GM19324 (cell line): ENCODE measurements around the gene EFCAB6.

Experiments used
- ATAC-seq: cut with Tn5 transposase; IDR thresholded peaks from one replicate; pipeline ENCODE4 v1.9.1; 2021; ENCODE audit warnings: mild to moderate bottlenecking, moderate library complexity; ENCODE audit not compliant: unreplicated experiment, low FRiP score

Gene EFCAB6

GRCh38 chr22:43818981-43819380 lies 6.9 kb upstream of the EFCAB6 start:
- no peak for ATAC-seq

DNA sequence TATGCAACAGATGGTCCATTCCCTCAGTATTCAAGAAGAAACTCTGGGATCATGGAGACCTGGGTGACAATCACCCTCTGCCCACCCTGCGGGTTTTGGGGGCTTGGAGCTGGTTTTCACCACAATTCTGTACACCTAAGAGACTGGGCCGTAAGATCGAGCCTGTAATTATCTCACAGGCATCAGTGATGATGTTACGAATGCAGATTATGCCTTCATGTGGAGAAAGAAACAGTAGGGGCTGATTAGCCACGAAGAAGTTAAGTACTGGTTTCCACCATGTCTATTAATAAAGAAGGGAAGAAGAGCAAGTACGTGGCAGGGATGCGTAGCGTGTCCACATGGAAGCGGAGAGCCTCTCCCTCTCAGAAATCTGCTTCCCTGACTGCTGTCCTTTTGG lies 5.3 kb upstream of the EFCAB6 start:
- ATAC-seq, result no peak

GRCh38 chr22:43814264-43814663 lies 2.2 kb upstream of the EFCAB6 start:
- ATAC-seq, result no peak

DNA sequence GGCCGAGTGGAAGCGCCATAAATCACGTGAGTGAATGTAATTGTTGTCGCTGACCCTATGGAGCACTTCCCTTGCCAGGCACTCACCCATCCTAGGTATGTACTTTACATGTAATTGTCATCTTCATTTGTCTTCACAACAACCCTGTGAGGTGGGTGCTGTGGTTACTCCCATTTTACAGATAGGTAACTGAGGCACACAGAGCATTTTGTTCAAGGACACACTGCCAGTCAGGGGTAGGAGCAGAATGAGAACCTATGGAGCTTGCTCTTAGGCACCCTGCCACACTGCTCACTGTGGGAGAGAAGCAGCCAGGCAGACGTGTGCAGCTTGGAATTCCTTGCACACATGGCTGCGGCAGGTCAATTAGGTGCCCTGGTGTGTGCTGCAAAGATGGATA lies 785 bp upstream of the EFCAB6 start:
- no peak for ATAC-seq

- peak; percentile 5 for ATAC-seq
Measured at GRCh38 chr22:43811777-43812148, 342 bp downstream of the EFCAB6 start.

GRCh38 chr22:43802897-43803495 lies 9.1 kb downstream of the EFCAB6 start:
- ATAC-seq, result no peak

DNA sequence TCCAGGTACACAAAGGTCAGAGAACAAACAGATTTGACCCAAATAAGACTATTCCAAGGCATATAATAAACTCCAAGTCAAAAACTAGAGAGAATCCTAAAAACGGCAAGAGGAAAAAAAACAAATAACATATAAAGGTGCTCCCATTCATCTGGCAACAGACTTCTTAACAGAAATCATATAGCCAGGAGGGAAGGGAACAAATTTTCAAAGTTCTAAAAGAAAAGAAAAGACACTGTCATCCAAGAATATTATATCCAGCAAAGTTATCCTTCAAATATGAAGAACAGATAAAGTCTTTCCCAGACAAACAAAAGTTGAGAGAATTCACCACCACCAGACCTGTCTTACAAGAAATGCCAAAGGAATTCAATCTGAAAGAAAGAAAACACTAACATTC lies 11.1 kb downstream of the EFCAB6 start:
- ATAC-seq, result no peak

DNA sequence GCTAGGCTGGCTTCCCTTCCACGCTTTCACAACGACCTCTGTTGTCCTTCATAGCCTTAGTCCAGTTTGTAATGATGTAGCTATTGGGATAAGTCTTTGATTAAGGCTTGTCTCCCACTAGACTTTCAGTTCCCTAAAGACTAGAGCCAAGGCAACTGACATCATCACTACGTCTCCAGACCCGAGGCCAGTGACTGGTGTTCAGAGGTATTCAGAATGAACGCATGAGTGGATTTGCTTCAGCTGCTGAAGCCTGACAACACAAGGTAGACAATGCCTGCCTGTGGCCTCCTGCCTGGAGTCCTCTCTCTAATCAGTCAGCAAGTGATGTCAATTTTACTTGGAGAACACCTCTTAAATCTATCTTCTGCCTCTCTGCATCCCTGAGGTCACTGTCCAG lies 13.6 kb downstream of the EFCAB6 start:
- ATAC-seq, result no peak

GRCh38 chr22:43796567-43796966 lies 15.5 kb downstream of the EFCAB6 start:
- ATAC-seq, result no peak

- no peak for ATAC-seq
Measured at GRCh38 chr22:43795320-43795719, 16.8 kb downstream of the EFCAB6 start.

DNA sequence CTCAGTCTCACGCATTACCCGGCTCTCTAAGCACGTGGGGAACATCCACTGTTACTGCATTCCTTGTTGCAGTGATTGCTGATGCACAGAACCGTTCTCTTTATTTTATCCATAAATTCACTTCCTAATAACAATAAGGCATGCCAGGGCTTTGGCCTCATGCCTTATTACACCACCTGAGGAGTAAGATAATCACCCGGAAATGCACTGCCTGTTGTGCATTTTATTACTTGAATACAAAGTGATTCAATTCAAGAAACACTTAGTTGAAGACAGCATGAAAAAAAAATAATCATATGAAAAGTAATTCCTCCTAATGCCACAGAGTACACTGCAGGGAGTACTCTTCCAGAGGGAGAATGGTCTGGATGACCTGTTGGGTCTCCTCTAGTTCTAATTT lies 19.2 kb downstream of the EFCAB6 start:
- no peak for ATAC-seq

DNA sequence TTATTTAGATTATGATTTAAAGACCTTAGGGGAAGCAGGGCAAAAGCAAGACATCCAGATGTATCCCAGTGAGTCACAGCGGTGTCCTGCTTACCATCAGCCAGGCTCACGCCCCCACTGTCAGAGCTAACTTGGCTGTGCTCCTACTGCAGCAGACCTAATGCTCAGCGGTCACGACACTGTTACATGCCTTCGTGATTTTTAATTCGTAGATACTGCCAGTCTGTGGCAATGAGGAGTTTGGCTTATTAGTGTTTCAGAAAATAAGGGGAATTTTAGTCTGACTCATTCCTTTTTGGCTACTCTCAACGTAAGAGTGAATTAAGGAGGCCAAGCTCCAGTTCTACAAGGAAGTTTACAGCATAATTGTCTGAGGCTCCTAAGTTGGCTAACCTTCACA lies 22.7 kb downstream of the EFCAB6 start:
- ATAC-seq, result no peak

GRCh38 chr22:43783777-43784176 lies 28.3 kb downstream of the EFCAB6 start:
- no peak for ATAC-seq

DNA sequence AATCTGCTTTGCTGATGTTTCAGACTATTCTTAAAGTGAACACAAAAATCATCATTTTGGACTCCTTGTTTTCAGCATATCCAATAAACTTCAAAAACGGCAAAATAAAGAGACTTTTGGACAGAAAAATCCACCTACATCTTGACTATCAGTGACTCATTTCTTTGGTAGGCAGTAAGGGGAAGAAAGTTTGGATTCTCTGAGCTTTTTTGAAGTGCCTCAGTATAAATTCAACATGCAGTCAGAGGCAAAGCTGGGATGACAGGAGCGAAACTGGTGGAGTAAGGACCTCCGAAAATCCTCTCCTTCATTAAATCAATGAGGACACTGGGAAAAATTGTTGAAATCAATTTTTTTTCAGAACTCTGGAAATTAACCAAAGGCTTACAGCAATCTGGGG lies 29.7 kb downstream of the EFCAB6 start:
- no peak for ATAC-seq

DNA sequence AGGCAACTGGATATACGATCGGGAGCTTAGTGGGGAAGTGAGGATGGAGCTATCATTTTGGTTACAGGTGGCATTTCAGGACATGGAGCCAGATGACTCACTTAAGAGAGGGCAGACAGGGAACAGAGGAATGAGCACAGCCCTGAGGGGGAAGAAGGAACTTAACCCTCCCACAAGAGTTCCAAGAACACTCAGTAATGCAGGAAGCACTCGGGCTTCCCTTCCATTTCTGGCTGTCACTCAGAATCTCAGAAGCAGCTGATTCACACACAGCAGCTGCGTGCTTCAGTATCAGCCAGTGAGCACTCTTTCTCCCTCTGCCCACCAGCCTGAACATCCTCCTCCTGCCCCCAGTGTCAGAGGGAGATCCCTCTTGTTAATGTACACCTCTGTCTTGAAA lies 34.8 kb downstream of the EFCAB6 start:
- no peak for ATAC-seq

DNA sequence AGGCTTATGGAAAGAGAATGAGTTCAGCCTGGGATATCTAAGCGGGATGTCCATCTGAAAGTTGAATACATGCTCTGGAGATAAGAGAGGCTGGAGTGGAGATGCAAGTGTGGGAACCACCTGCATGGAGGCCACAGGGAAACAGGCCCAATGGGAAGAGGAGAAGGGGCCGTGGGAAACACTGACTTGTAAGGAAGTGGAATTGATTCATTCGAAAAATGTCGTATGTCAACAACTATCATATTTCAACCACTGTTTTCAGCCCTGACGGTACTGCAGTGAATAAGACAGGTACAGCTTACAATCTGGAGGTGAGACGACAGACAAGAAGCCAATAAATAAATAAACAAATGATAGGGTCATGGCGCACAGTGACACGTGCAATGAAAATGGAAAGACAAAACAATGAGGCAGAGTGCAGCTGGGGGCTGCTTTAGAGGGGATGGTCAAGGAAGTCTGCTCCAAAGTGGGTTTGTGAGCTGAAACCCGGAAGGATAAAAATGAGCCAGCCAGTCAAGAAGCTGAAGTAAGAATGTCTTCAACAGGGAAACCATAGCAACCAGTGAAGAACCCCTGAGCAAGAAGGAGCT lies 35.9 kb downstream of the EFCAB6 start:
- no peak for ATAC-seq

DNA sequence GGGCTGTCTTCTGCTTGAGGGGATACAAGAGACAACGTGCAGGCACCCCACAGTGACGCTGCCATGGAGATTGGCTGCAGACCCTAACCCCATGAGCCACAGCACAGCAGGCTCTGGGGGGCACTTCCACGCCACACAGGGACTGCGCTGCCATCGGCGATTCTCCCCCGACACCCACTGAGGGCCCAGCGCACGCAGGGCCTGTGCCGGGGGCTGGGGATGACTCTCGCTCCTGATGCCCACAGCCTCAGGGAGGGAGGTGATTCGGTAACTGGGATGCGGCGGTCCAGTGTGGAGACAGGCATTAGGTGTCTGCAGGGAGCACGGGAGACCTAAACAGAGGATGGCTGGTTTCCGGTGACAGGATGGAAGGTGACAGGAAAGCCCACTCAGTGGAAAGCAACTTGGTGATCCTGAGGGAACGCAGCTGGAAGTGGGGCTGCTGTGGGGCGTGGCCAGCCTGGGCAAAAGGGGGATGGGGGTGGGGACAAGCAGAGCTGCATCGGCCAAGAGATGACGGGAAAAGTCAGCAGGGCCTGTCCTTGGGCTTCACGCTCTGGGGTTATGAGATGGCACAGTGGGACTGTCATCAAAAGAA lies 37.7 kb downstream of the EFCAB6 start:
- ATAC-seq, result no peak

GRCh38 chr22:43772831-43773230 lies 39.3 kb downstream of the EFCAB6 start:
- ATAC-seq, result no peak

- no peak for ATAC-seq
Measured at GRCh38 chr22:43755452-43755851, 56.7 kb downstream of the EFCAB6 start.

DNA sequence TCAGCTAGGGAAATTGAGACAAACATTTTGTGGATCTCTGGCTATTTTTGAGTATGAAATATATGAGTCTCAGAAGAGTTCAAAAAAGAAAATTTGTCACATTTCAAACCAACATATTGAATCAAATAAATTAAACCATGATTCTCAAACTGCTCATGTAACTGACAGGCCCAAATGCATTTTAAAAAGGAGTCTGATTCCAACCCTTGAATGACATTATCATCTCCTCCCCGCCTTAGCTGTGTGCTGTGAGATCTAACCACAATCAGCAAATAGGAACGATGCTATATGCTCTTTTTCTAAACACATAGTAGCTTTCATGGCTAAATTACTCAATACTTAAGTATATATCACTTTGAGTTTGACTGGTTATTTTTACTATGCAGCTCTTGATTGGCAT lies 57.1 kb downstream of the EFCAB6 start:
- ATAC-seq, result no peak

GRCh38 chr22:43754176-43754575 lies 57.9 kb downstream of the EFCAB6 start:
- no peak for ATAC-seq

DNA sequence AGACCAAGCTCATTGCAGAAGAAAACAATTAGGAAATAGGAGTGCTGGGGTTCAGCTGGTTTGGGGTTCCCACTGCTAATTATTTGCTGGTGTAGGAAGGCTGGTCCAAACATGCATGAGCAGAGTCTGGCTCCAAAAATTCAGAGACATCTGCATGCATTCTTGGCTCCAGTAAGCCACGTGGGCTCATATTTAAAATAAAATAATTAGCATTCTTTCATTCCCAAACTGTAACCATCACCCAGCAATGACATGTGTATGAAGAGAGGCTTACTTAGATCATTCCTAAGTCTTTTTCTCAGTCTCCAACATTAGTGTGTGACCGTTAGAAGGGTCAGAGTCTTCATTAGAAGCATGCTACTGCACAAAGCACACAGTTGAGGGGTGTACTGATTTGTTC lies 58.4 kb downstream of the EFCAB6 start:
- no peak for ATAC-seq
